HepG2 (cell line): ENCODE results near the gene SP5. TPM values are rescaled to one million over a fixed set of nuclear protein-coding genes. Genes with fewer than 3 reads are reported as not detected.

ENCODE experiments used
- CCAR2 ChIP-seq: fragments of 200-400 bp; formaldehyde crosslinking; optimal IDR thresholded peaks from 2 replicates; pipeline ENCODE3; 2018; ENCODE audit warnings: low read depth, mild to moderate bottlenecking, low read length, moderate library complexity
- FOXP1 ChIP-seq, 2 experiments: fragments of 450-650 bp in 1 of 2; IDR thresholded peaks; 2 replicates each; pipeline ENCODE4 v1.6.1; 2017 to 2018; ENCODE audit warnings: antibody characterized with exemption in 1 of 2
- GTF3A ChIP-seq: sonication (generic); formaldehyde crosslinking; conservative IDR thresholded peaks from 2 replicates; pipeline ENCODE4 v1.4.0; 2020; ENCODE audit warnings: mild to moderate bottlenecking, missing genetic modification reagents
- HNRNPK ChIP-seq: fragments of 200-400 bp; formaldehyde crosslinking; IDR thresholded peaks from 2 replicates; pipeline ENCODE4 v1.6.1; 2018; ENCODE audit warnings: low read length, low read depth, moderate library complexity, mild to moderate bottlenecking; ENCODE audit not compliant: poor library complexity, severe bottlenecking
- IKZF1 ChIP-seq: fragments of 450-650 bp; IDR thresholded peaks from 2 replicates; pipeline ENCODE4 v1.7.1; 2016
- JARID2 ChIP-seq: sonication (generic); formaldehyde crosslinking; IDR thresholded peaks from 2 replicates; pipeline ENCODE4 v1.8.1; 2023; ENCODE audit warnings: missing genetic modification reagents, inconsistent platforms; ENCODE audit not compliant: insufficient replicate concordance
- MAFK ChIP-seq, 2 experiments: IDR thresholded peaks in 1 of 2; conservative IDR thresholded peaks in 1 of 2; 2 replicates each; pipeline ENCODE4 v1.6.1; 2011; ENCODE audit warnings: improper control_type of control experiment in 2 of 2, low read length in 2 of 2
- MED13 ChIP-seq: sonication (generic); formaldehyde crosslinking; IDR thresholded peaks from 2 replicates; pipeline ENCODE4 v1.5.0; 2020; ENCODE audit warnings: missing genetic modification reagents
- MEF2D ChIP-seq: sonication (generic); formaldehyde crosslinking; IDR thresholded peaks from 2 replicates; pipeline ENCODE4 v1.5.1; 2020; ENCODE audit warnings: mild to moderate bottlenecking, missing genetic modification reagents
- NR2F6 ChIP-seq, 2 experiments: IDR thresholded peaks; 2 replicates each; pipeline ENCODE4 v1.6.1; 2016; ENCODE audit warnings: antibody characterized with exemption in 1 of 2, mild to moderate bottlenecking in 1 of 2
- SALL1 ChIP-seq: sonication (generic); formaldehyde crosslinking; IDR thresholded peaks from 2 replicates; pipeline ENCODE4 v1.8.0; 2022; ENCODE audit warnings: mild to moderate bottlenecking, missing genetic modification reagents
- SUZ12 ChIP-seq: fragments of 150-350 bp; IDR thresholded peaks from 2 replicates; pipeline ENCODE4 v1.6.1; 2014; ENCODE audit warnings: low read depth, low read length
- THYN1 ChIP-seq: sonication (generic); formaldehyde crosslinking; IDR thresholded peaks from 2 replicates; pipeline ENCODE4 v1.8.1; 2023; ENCODE audit warnings: low read depth, mild to moderate bottlenecking, moderate library complexity, missing genetic modification reagents, borderline replicate concordance
- ZNF10 ChIP-seq: sonication (generic); formaldehyde crosslinking; IDR thresholded peaks from 2 replicates; pipeline ENCODE4 v1.4.0; 2020; ENCODE audit warnings: mild to moderate bottlenecking, low read depth, missing genetic modification reagents, borderline replicate concordance
- ZNF121 ChIP-seq: sonication (generic); formaldehyde crosslinking; IDR thresholded peaks from 2 replicates; pipeline ENCODE4 v1.5.0; 2020; ENCODE audit warnings: mild to moderate bottlenecking, missing genetic modification reagents
- ZNF251 ChIP-seq: sonication (generic); formaldehyde crosslinking; IDR thresholded peaks from 2 replicates; pipeline ENCODE4 v1.9.0; 2021; ENCODE audit warnings: mild to moderate bottlenecking, missing genetic modification reagents
- ZNF431 ChIP-seq: sonication (generic); formaldehyde crosslinking; IDR thresholded peaks from 2 replicates; pipeline ENCODE4 v1.9.0; 2022; ENCODE audit warnings: missing genetic modification reagents, low read depth, mild to moderate bottlenecking, borderline replicate concordance
- ZNF577 ChIP-seq: sonication (generic); formaldehyde crosslinking; IDR thresholded peaks from 2 replicates; pipeline ENCODE4 v1.4.0; 2020; ENCODE audit warnings: mild to moderate bottlenecking, low read depth, missing genetic modification reagents, borderline replicate concordance
- ZNF678 ChIP-seq: sonication (generic); formaldehyde crosslinking; IDR thresholded peaks from 2 replicates; pipeline ENCODE4 v1.4.0; 2020; ENCODE audit warnings: mild to moderate bottlenecking, missing genetic modification reagents
- polyA plus RNA-seq, 8 experiments: library from polyadenylated mRNA; depleted of rRNA in 3 of 8; stranded (reverse) in 7 of 8; unstranded in 1 of 8; fragments of >200 nt; fragmentation: Illumina TruSeq in 4 of 8; extraction: Trizol in 4 of 8; gene quantifications; 2 replicates each; pipeline versions ENCODE4 v1.2.1 to v1.2.3, GENCODE V29; 2011 to 2016; ENCODE audit warnings: low read depth in 4 of 8, missing spikeins in 1 of 8, mixed read lengths in 1 of 8; ENCODE audit not compliant: insufficient read depth in 1 of 8
- total RNA-seq, 5 experiments: library from RNA; depleted of rRNA; stranded (reverse); fragments of >200 nt; fragmentation: Illumina TruSeq; extraction: Trizol; gene quantifications; 2 replicates each; pipeline ENCODE4 v1.2.3, GENCODE V29; 2016; ENCODE audit warnings: low read depth in 1 of 5
- TF ChIP-seq, protein P1 (sequence below): sonication (generic); formaldehyde crosslinking; IDR thresholded peaks from 2 replicates; pipeline ENCODE4 v1.9.0; 2022; ENCODE audit warnings: low read depth, missing genetic modification reagents
- TF ChIP-seq, protein P2 (sequence below): sonication (generic); formaldehyde crosslinking; IDR thresholded peaks from 2 replicates; pipeline ENCODE4 v1.5.0; 2020; ENCODE audit warnings: missing genetic modification reagents
- TF ChIP-seq, protein P3 (sequence below): sonication (generic); formaldehyde crosslinking; IDR thresholded peaks from 2 replicates; pipeline ENCODE4 v1.5.1; 2020; ENCODE audit warnings: mild to moderate bottlenecking, missing genetic modification reagents, moderate library complexity
- TF ChIP-seq, protein P4 (sequence below): conservative IDR thresholded peaks from 2 replicates; pipeline ENCODE4 v1.6.1; 2018; ENCODE audit warnings: missing genetic modification reagents
- TF ChIP-seq, protein P5 (sequence below): sonication (generic); formaldehyde crosslinking; IDR thresholded peaks from 2 replicates; pipeline ENCODE4 v1.4.0; 2020; ENCODE audit warnings: mild to moderate bottlenecking, missing genetic modification reagents, borderline replicate concordance

Gene SP5
- total and polyA plus RNA-seq, 2 of the 13 experiments (the other 11 are each of a cell fraction or from before 2014, with no cell fraction given): 50.8 to 119 TPM

DNA sequence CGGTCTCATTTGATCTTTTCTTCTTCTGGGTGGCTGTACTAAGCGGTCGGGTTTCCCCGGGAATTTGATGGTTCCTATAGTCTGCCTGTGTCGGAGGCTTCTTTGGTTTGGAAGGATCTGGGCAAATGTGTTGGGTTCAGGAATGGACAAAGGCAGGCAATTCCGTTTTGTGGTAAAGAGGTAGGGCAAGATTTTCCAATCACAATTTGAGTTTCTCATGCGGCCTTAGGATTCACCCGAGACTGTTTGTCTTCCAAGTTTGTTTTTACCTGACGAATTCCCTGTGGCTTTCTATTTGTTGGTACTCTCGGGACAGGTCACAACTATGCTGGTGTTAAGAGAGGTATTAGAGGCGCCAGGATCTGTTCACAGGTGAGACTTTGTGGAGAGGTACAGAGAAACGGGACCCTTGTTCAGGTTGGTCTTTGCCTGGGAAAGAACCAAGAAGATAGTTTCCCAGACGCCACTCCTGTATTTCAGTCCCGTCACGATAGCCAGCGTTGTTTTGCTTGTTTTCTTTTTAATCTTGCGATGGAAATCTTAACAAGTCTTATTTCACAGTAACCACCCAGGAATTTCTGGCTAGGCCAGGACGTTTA, 3.0 kb downstream of the SP5 start (continued):
- TF ChIP-seq CCAR2 (no peak), SUZ12 (no peak), ZNF431 (CRISPR knock-in tag) (no peak), ZNF251 (no peak), ZNF121 (CRISPR knock-in tag) (no peak), ZNF678 (CRISPR knock-in tag) (no peak), ZNF577 (CRISPR knock-in tag) (no peak), JARID2 (no peak), THYN1 (0 out of 2 replicates have a peak, but pooled peaks have one; percentile 3), NR2F6 (IDR thresholded peaks at IDR 0.05) (no peak; the same call in 1 of the 2 replicates), NR2F6 (CRISPR knock-in tag; IDR thresholded peaks at IDR 0.05) (no peak), FOXP1 (IDR thresholded peaks at IDR 0.05) (no peak), FOXP1 (CRISPR knock-in tag; IDR thresholded peaks at IDR 0.05) (no peak), HNRNPK (no peak), GTF3A (CRISPR knock-in tag) (no peak), MAFK (conservative IDR thresholded peaks at IDR 0.05 in 1 of 2, IDR thresholded peaks at IDR 0.05 in 1 of 2; ENCODE audit: low read length in 2 of 2) (no peak), SALL1 (no peak), IKZF1 (no peak), ZNF10 (CRISPR knock-in tag) (no peak), MED13 (CRISPR knock-in tag) (no peak), MEF2D (no peak)
- TF ChIP-seq, protein P1, sequence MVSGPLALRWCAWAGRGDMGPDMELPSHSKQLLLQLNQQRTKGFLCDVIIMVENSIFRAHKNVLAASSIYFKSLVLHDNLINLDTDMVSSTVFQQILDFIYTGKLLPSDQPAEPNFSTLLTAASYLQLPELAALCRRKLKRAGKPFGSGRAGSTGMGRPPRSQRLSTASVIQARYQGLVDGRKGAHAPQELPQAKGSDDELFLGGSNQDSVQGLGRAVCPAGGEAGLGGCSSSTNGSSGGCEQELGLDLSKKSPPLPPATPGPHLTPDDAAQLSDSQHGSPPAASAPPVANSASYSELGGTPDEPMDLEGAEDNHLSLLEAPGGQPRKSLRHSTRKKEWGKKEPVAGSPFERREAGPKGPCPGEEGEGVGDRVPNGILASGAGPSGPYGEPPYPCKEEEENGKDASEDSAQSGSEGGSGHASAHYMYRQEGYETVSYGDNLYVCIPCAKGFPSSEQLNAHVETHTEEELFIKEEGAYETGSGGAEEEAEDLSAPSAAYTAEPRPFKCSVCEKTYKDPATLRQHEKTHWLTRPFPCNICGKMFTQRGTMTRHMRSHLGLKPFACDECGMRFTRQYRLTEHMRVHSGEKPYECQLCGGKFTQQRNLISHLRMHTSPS (CRISPR knock-in tag): no peak
- TF ChIP-seq, protein P2, sequence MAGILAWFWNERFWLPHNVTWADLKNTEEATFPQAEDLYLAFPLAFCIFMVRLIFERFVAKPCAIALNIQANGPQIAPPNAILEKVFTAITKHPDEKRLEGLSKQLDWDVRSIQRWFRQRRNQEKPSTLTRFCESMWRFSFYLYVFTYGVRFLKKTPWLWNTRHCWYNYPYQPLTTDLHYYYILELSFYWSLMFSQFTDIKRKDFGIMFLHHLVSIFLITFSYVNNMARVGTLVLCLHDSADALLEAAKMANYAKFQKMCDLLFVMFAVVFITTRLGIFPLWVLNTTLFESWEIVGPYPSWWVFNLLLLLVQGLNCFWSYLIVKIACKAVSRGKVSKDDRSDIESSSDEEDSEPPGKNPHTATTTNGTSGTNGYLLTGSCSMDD (CRISPR knock-in tag): no peak
- TF ChIP-seq, protein P3, sequence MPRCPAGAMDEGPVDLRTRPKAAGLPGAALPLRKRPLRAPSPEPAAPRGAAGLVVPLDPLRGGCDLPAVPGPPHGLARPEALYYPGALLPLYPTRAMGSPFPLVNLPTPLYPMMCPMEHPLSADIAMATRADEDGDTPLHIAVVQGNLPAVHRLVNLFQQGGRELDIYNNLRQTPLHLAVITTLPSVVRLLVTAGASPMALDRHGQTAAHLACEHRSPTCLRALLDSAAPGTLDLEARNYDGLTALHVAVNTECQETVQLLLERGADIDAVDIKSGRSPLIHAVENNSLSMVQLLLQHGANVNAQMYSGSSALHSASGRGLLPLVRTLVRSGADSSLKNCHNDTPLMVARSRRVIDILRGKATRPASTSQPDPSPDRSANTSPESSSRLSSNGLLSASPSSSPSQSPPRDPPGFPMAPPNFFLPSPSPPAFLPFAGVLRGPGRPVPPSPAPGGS (CRISPR knock-in tag): no peak
- TF ChIP-seq, protein P4, sequence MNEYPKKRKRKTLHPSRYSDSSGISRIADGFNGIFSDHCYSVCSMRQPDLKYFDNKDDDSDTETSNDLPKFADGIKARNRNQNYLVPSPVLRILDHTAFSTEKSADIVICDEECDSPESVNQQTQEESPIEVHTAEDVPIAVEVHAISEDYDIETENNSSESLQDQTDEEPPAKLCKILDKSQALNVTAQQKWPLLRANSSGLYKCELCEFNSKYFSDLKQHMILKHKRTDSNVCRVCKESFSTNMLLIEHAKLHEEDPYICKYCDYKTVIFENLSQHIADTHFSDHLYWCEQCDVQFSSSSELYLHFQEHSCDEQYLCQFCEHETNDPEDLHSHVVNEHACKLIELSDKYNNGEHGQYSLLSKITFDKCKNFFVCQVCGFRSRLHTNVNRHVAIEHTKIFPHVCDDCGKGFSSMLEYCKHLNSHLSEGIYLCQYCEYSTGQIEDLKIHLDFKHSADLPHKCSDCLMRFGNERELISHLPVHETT (CRISPR knock-in tag): no peak
- TF ChIP-seq, protein P5, sequence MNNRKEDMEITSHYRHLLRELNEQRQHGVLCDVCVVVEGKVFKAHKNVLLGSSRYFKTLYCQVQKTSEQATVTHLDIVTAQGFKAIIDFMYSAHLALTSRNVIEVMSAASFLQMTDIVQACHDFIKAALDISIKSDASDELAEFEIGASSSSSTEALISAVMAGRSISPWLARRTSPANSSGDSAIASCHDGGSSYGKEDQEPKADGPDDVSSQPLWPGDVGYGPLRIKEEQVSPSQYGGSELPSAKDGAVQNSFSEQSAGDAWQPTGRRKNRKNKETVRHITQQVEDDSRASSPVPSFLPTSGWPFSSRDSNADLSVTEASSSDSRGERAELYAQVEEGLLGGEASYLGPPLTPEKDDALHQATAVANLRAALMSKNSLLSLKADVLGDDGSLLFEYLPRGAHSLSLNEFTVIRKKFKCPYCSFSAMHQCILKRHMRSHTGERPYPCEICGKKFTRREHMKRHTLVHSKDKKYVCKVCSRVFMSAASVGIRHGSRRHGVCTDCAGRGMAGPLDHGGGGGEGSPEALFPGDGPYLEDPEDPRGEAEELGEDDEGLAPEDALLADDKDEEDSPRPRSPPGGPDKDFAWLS (CRISPR knock-in tag): no peak
